GM12878 (cell line): ENCODE data around the gene POU5F1. TPM values are rescaled to one million over a fixed set of nuclear protein-coding genes. Genes with fewer than 3 reads are reported as not detected.
A peak's percentile ranks its signal among the peaks of the same experiment; 100 is the strongest.

Experiments
- ATAC-seq: fragments of 200-7000 bp; cut with Tn5 transposase; 3 replicates; pipeline ENCODE4 v1.9.1; 2020; ENCODE audit warnings: mild to moderate bottlenecking, moderate library complexity
- BruUV-seq: library from RNA; stranded (reverse); fragments of 400-500 nt; replicated peaks from 2 replicates; lab custom pipeline; 2021; lab: Mats Ljungman, UMichigan
- CTCF ChIA-PET: fragments of 300-600 bp; sonication (Branson Sonifier 250); formaldehyde crosslinking; extraction: SDS; loops from one replicate; lab custom pipeline; 2021; ENCODE audit warnings: inconsistent platforms; lab: Yijun Ruan, JAX
- POLR2A ChIA-PET: fragments of 350-600 bp; formaldehyde crosslinking; extraction: SDS; loops from one replicate; lab custom pipeline; 2021; ENCODE audit warnings: inconsistent platforms; lab: Charles Lee
- RAD21 ChIA-PET: fragments of 300-600 bp; sonication (Branson Sonifier 250); formaldehyde crosslinking; loops from one replicate; lab custom pipeline; 2023; ENCODE audit warnings: antibody characterized with exemption; ENCODE audit not compliant: unreplicated experiment; lab: Charles Lee
- SMC1A ChIA-PET: fragments of 300-600 bp; sonication (Branson Sonifier 250); formaldehyde crosslinking; loops from one replicate; lab custom pipeline; 2023; ENCODE audit not compliant: unreplicated experiment, uncharacterized antibody; lab: Charles Lee
- DNase-seq: peaks from one replicate; pipeline ENCODE4 v3.0.0-alpha.2; 2011; ENCODE audit warnings: low read depth, low spot score
- FAIRE-seq: peaks from 3 replicates; lab custom pipeline; 2011; peaks lifted over from hg19 to GRCh38; lab: Jason Lieb, UNC
- H2AFZ ChIP-seq: 2 replicates; pipeline ENCODE4 v1.6.0; 2011; ENCODE audit warnings: low read depth, low read length, control low read depth; ENCODE audit not compliant: control insufficient read depth
- H3K27ac ChIP-seq: 2 replicates; pipeline ENCODE4 v1.5.1; 2011; ENCODE audit warnings: control low read depth; ENCODE audit not compliant: control insufficient read depth, insufficient read depth
- H3K27me3 ChIP-seq, 2 experiments: replicated peaks in 1 of 2; 2 replicates each; pipeline versions ENCODE4 v1.6.0 to v1.6.1; 2011; ENCODE audit warnings: low read length in 1 of 2; ENCODE audit not compliant: control insufficient read depth in 2 of 2, insufficient read depth in 2 of 2
- H3K36me3 ChIP-seq, 2 experiments: 2 replicates each; pipeline ENCODE4 v1.5.1; 2011; ENCODE audit warnings: low read length in 1 of 2; ENCODE audit not compliant: control insufficient read depth in 2 of 2, insufficient read depth in 2 of 2
- H3K4me1 ChIP-seq: 2 replicates; pipeline ENCODE4 v1.6.1; 2011; ENCODE audit warnings: mild to moderate bottlenecking, low read length, moderate library complexity, mixed read lengths; ENCODE audit not compliant: control insufficient read depth, insufficient read depth
- H3K4me2 ChIP-seq: 2 replicates; pipeline ENCODE4 v1.6.0; 2011; ENCODE audit warnings: control low read depth; ENCODE audit not compliant: control insufficient read depth, insufficient read depth
- H3K4me3 ChIP-seq: fragments of 200-600 bp; sonication (generic); 2 replicates; pipeline ENCODE4 v1.5.1; 2016
- H3K79me2 ChIP-seq: 2 replicates; pipeline ENCODE4 v1.6.0; 2011; ENCODE audit warnings: low read length; ENCODE audit not compliant: control insufficient read depth, insufficient read depth
- H3K9ac ChIP-seq: 2 replicates; pipeline ENCODE4 v1.8.0; 2011; ENCODE audit warnings: low read length, control low read depth, mixed read lengths; ENCODE audit not compliant: control insufficient read depth, insufficient read depth
- H3K9me3 ChIP-seq: replicated peaks from 3 replicates; pipeline ENCODE4 v1.5.1; 2011; ENCODE audit warnings: mild to moderate bottlenecking, low read length; ENCODE audit not compliant: control insufficient read depth, insufficient read depth
- H4K20me1 ChIP-seq: 2 replicates; pipeline ENCODE4 v1.6.0; 2011; ENCODE audit not compliant: control insufficient read depth, insufficient read depth
- WGBS: methylation state at CpG from one replicate; pipeline ENCODE4 v1.1.6; 2016; ENCODE audit warnings: low lambda C conversion rate; ENCODE audit not compliant: insufficient replicate concordance, insufficient coverage; ENCODE audit errors: missing lambda C conversion rate; 5-methylcytosine and 5-hydroxymethylcytosine counted together
- in situ Hi-C: fragments of 300-500 bp; cut with MboI; formaldehyde crosslinking; loops from 9 replicates; pipeline ENCODE4 v1.14.3; 2018; ENCODE audit warnings: mixed read lengths
- intact Hi-C: fragments of 100-400 bp; cut with micrococcal nuclease; formaldehyde crosslinking; loops from one replicate; pipeline ENCODE4 v1.14.2; 2022; ENCODE audit not compliant: unreplicated experiment
- polyA plus RNA-seq, 11 experiments: library from polyadenylated mRNA; depleted of rRNA in 4 of 11; unstranded in 6 of 11; stranded (reverse) in 5 of 11; fragments of >200 nt; fragmentation: Nextera tagmentation in 4 of 11; fragmentation: Illumina TruSeq in 1 of 11; extraction: Ambion mirVana in 4 of 11; extraction: Trizol in 1 of 11; gene quantifications; 1 replicate in 1 of 11; 2 replicates in 10 of 11; pipeline versions ENCODE4 v1.2.1 to v1.2.3, GENCODE V29; 2011 to 2016; ENCODE audit warnings: inconsistent platforms in 2 of 11, missing spikeins in 2 of 11, low read depth in 1 of 11
- total RNA-seq, 4 experiments: library from RNA; depleted of rRNA in 3 of 4; stranded (reverse); fragments of >200 nt in 3 of 4; fragmentation: Illumina TruSeq in 1 of 4; extraction: Trizol in 1 of 4; gene quantifications; 2 replicates each; pipeline versions ENCODE4 v1.2.1 to v1.2.3, GENCODE V29; 2013 to 2021
- TF ChIP-seq, protein P1 (sequence below): fragments of 150-350 bp; IDR thresholded peaks from 2 replicates; pipeline ENCODE4 v1.6.1; 2014; ENCODE audit warnings: mild to moderate bottlenecking, low read depth, low read length
- TF ChIP-seq, protein P2 (sequence below): IDR thresholded peaks from 2 replicates; pipeline ENCODE4 v1.6.1; 2011; ENCODE audit warnings: borderline replicate concordance, low read depth, mild to moderate bottlenecking, moderate library complexity, low read length; ENCODE audit not compliant: insufficient read depth, poor library complexity, severe bottlenecking

Gene POU5F1
- total and polyA plus RNA-seq, 10 of the 15 experiments (the other 5 are each of a cell fraction or from before 2014, with no cell fraction given) = 1.4 to 5.5 (median 3.2) TPM

DNA sequence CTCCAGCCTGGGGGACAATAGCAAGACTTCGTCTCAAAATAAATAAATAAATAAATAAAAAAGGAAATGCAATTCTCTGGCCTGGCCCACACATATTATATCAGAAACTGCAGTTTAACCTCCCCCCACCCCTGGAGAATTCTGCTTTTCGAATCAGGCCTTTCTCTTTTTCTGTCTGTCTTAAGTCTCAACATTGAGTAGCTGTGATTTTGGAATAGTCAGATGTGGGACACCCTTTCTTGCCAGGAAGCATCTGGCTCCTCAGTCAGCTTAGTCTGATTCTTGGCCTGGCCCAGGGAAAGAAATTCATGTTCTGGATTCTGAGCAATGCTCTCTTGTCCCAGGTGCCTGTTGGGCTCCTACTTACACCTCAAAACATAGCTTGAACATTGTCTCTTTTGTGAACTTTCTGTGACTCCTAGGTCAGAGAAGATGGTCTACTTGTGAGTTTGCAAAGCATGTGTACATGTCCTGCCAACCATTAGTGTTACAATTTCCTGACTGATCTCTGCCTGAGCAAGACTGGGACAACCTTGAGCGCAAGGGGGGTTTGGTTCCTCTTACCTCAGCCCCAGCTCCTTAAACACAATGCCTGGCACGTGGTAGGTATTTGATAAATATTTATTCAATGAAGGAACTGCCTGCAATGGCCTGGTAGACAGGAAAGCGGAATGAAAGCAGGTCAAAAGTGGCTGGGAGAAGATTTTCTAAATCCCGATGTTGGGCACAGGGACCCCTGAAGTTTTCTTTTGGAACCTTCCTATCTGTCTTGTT is 23.8 kb upstream of the POU5F1 start:
- Histone ChIP-seq H3K9me3 (no peaks in the 10 kb centered on the region), H3K9ac (no peak overlapping the region)
- no TSS peak for BruUV-seq
- POLR2A ChIA-PET = interaction anchor here (0.6 to 0.7 kb wide), 5 partner anchors 12 to 281 kb away, joined by 3 to 4 read pairs (median 3); no protein-coding TSS in a partner anchor
- TF ChIP-seq, protein P1, sequence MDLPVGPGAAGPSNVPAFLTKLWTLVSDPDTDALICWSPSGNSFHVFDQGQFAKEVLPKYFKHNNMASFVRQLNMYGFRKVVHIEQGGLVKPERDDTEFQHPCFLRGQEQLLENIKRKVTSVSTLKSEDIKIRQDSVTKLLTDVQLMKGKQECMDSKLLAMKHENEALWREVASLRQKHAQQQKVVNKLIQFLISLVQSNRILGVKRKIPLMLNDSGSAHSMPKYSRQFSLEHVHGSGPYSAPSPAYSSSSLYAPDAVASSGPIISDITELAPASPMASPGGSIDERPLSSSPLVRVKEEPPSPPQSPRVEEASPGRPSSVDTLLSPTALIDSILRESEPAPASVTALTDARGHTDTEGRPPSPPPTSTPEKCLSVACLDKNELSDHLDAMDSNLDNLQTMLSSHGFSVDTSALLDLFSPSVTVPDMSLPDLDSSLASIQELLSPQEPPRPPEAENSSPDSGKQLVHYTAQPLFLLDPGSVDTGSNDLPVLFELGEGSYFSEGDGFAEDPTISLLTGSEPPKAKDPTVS = no peak
- TF ChIP-seq, protein P2, sequence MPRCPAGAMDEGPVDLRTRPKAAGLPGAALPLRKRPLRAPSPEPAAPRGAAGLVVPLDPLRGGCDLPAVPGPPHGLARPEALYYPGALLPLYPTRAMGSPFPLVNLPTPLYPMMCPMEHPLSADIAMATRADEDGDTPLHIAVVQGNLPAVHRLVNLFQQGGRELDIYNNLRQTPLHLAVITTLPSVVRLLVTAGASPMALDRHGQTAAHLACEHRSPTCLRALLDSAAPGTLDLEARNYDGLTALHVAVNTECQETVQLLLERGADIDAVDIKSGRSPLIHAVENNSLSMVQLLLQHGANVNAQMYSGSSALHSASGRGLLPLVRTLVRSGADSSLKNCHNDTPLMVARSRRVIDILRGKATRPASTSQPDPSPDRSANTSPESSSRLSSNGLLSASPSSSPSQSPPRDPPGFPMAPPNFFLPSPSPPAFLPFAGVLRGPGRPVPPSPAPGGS = peak; percentile 59
- TF ChIP-seq, all 136 proteins: peak for 1
- SMC1A ChIA-PET = interaction anchor here (0.6 to 3.3 kb wide), 10 partner anchors 12 to 174 kb away, joined by 3 to 16 read pairs (median 4); partner anchors contain the start of gene PSORS1C2
- intact Hi-C loops = no loop called here
- WGBS = 62% methylated on average over 6 of the region's 6 CpGs
- in situ Hi-C loops = loop anchor here (5.0 kb wide), 1 partner anchor 57 kb away; the partner anchor contains the start of gene PSORS1C2
- no peak for ATAC-seq
- H3K4me2 ChIP-seq = no peak overlapping the region
- RAD21 ChIA-PET = interaction anchor here (0.8 to 5.4 kb wide), 7 partner anchors 34 to 193 kb away, joined by 3 to 84 read pairs (median 7); partner anchors contain the start of genes PSORS1C2 and TCF19
- no peaks in the 10 kb centered on the region for H3K27me3 ChIP-seq
- FAIRE-seq = no peak
- peaks cover 10% of the 10 kb centered on the region for H3K4me1 ChIP-seq
- no peak overlapping the region for H2AFZ ChIP-seq
- no peak for DNase-seq
- CTCF ChIA-PET = interaction anchor here (0.7 to 14.6 kb wide), 8 partner anchors 11 to 205 kb away, joined by 3 to 326 read pairs (median 4); partner anchors contain the start of genes PSORS1C2 and TCF19
- H3K4me3 ChIP-seq = no peak overlapping the region
- H4K20me1 ChIP-seq = no peaks in the 10 kb centered on the region
- peaks cover 12% of the 10 kb centered on the region for H3K79me2 ChIP-seq
- H3K27ac ChIP-seq = no peak overlapping the region
- H3K36me3 ChIP-seq = no peaks in the 10 kb centered on the region
